B cell (primary cell): ENCODE measurements around the gene TOP2A. TPM values are rescaled to one million over a fixed set of nuclear protein-coding genes. Genes with fewer than 3 reads are reported as not detected.

ENCODE experiments used
- ATAC-seq: fragments of 200-7000 bp; cut with Tn5 transposase; one replicate; pipeline ENCODE4 v1.10.0; 2021; ENCODE audit warnings: low read depth, mild to moderate bottlenecking, moderate number of reproducible peaks, moderate library complexity
- CTCF ChIA-PET: fragments of 350-600 bp; sonication (Branson Sonifier 250); formaldehyde crosslinking; loops from one replicate; lab custom pipeline; 2021; ENCODE audit warnings: antibody characterized with exemption, inconsistent platforms; lab: Charles Lee
- POLR2A ChIA-PET: fragments of 350-600 bp; sonication (Branson Sonifier 250); formaldehyde crosslinking; loops from one replicate; lab custom pipeline; 2021; ENCODE audit warnings: antibody characterized with exemption; lab: Charles Lee
- DNase-seq: peaks from one replicate; pipeline ENCODE4 v3.0.0; 2013
- H2AFZ ChIP-seq: 2 replicates; pipeline ENCODE4 v1.6.1; 2012; ENCODE audit warnings: mild to moderate bottlenecking, low read depth, low read length; ENCODE audit not compliant: insufficient read depth, poor library complexity, severe bottlenecking
- H3K27ac ChIP-seq, 2 donors: 1 replicate in 1 of 2; 2 replicates in 1 of 2; pipeline ENCODE4 v1.5.1; 2012 to 2013; ENCODE audit warnings: low read length in 2 of 2, mild to moderate bottlenecking in 2 of 2, moderate library complexity in 1 of 2
- H3K27me3 ChIP-seq, 4 experiments: fragments of 200-600 bp in 1 of 4; sonication (generic) in 1 of 4; replicated peaks in 1 of 4; 1 replicate in 2 of 4; 2 replicates in 2 of 4; pipeline versions ENCODE4 v1.6.1 to v1.7.0; 2013 to 2016; ENCODE audit warnings: low read length in 3 of 4, mild to moderate bottlenecking in 2 of 4, mixed read lengths in 1 of 4, moderate library complexity in 1 of 4; ENCODE audit not compliant: insufficient read depth in 4 of 4, control insufficient read depth in 3 of 4; ENCODE audit errors: control extremely low read depth in 1 of 4
- H3K36me3 ChIP-seq, 2 experiments: replicated peaks in 1 of 2; 1 replicate in 1 of 2; 2 replicates in 1 of 2; pipeline versions ENCODE4 v1.6.1 to v1.7.1; 2013; ENCODE audit warnings: low read length in 1 of 2; ENCODE audit not compliant: insufficient read depth in 2 of 2, control insufficient read depth in 1 of 2; ENCODE audit errors: control extremely low read depth in 1 of 2, extremely low read depth in 1 of 2
- H3K4me1 ChIP-seq, 2 donors: fragments of 200-600 bp in 1 of 2; sonication (generic) in 1 of 2; 1 replicate in 1 of 2; 2 replicates in 1 of 2; pipeline versions ENCODE4 v1.5.1 to v1.6.1; 2013 to 2017; ENCODE audit warnings: low read length in 2 of 2; ENCODE audit not compliant: control insufficient read depth in 2 of 2, insufficient read depth in 2 of 2
- H3K4me2 ChIP-seq: replicated peaks from 2 replicates; pipeline ENCODE3; 2012; ENCODE audit warnings: mild to moderate bottlenecking, low read depth, low read length; ENCODE audit not compliant: poor library complexity, severe bottlenecking
- H3K4me3 ChIP-seq, 5 experiments: fragments of 200-600 bp in 1 of 5; sonication (generic) in 1 of 5; 1 replicate in 3 of 5; 2 replicates in 2 of 5; pipeline versions ENCODE4 v1.5.1 to v1.7.0; 2011 to 2016; ENCODE audit warnings: low read length in 4 of 5, mild to moderate bottlenecking in 4 of 5, low read depth in 2 of 5, control low read depth in 1 of 5, moderate library complexity in 1 of 5; ENCODE audit not compliant: insufficient read depth in 1 of 5; ENCODE audit errors: control extremely low read depth in 1 of 5, extremely low read depth in 1 of 5
- H3K79me2 ChIP-seq: fragments of 200-600 bp; sonication (generic); one replicate; pipeline ENCODE4 v1.6.0; 2016; ENCODE audit warnings: low read length; ENCODE audit not compliant: control insufficient read depth, insufficient read depth
- H3K9ac ChIP-seq: fragments of 200-600 bp; sonication (generic); 2 replicates; pipeline ENCODE4 v1.6.1; 2017; ENCODE audit warnings: mild to moderate bottlenecking, low read length, moderate library complexity
- H3K9me3 ChIP-seq, 3 donors: one replicate each; pipeline versions ENCODE4 v1.6.1 to v1.7.1; 2013; ENCODE audit warnings: low read length in 2 of 3; ENCODE audit not compliant: control insufficient read depth in 2 of 3, insufficient read depth in 1 of 3; ENCODE audit errors: control extremely low read depth in 1 of 3
- H4K20me1 ChIP-seq: 2 replicates; pipeline ENCODE4 v1.6.0; 2012; ENCODE audit warnings: mild to moderate bottlenecking, low read length; ENCODE audit not compliant: insufficient read depth, control insufficient read depth, poor library complexity, severe bottlenecking
- H3K27ac Mint-ChIP-seq: one replicate; pipeline ENCODE4 v1.8.0; 2021; ENCODE audit warnings: mixed read lengths
- H3K27me3 Mint-ChIP-seq: one replicate; pipeline ENCODE4 v1.8.0; 2021; ENCODE audit warnings: mixed read lengths
- H3K4me1 Mint-ChIP-seq: one replicate; pipeline ENCODE4 v1.8.0; 2021; ENCODE audit warnings: mixed read lengths
- H3K4me3 Mint-ChIP-seq: one replicate; pipeline ENCODE4 v1.8.0; 2021; ENCODE audit warnings: mixed read lengths
- H3K9me3 Mint-ChIP-seq: one replicate; pipeline ENCODE4 v1.8.0; 2022; ENCODE audit warnings: mixed read lengths; ENCODE audit not compliant: insufficient read depth
- CTCF ChIP-seq: fragments of 200-600 bp; IDR thresholded peaks from one replicate; pipeline ENCODE4 v1.8.0; 2022; ENCODE audit warnings: antibody characterized with exemption, mild to moderate bottlenecking
- EZH2 ChIP-seq: IDR thresholded peaks from 2 replicates; pipeline ENCODE4 v1.6.1; 2012; ENCODE audit warnings: borderline replicate concordance, low read depth, mild to moderate bottlenecking, moderate library complexity, low read length; ENCODE audit not compliant: insufficient read depth, poor library complexity, severe bottlenecking
- WGBS: methylation state at CpG from one replicate; pipeline ENCODE4 v1.1.5; 2013; ENCODE audit warnings: missing lambda C conversion rate; ENCODE audit not compliant: insufficient coverage; 5-methylcytosine and 5-hydroxymethylcytosine counted together
- intact Hi-C: fragments of 100-400 bp; cut with micrococcal nuclease; formaldehyde crosslinking; loops from one replicate; pipeline ENCODE4 v1.10.0; 2022
- polyA plus RNA-seq: library from polyadenylated mRNA; depleted of rRNA; stranded (reverse); fragments of >200 nt; gene quantifications from 2 replicates; pipeline ENCODE4 v1.2.3, GENCODE V29; 2012
- total RNA-seq, 2 donors: library from RNA; stranded (reverse); fragments of 120-200 nt in 1 of 2; gene quantifications; 1 replicate in 1 of 2; 2 replicates in 1 of 2; pipeline versions ENCODE4 v1.2.3 to v1.2.4, GENCODE V29; 2013 to 2022

TOP2A gene
- total and polyA plus RNA-seq, 2 donors (not counting 1 experiment from before 2014, with no cell fraction given) = 0.36 to 3.1 TPM

GRCh38 chr17:40425741-40426140 lies 8.0 kb upstream of the TOP2A start:
- H3K9me3 ChIP-seq = no peaks in the 10 kb centered on the region
- ATAC-seq (no peak), DNase-seq (no peak)
- H3K4me1 Mint-ChIP-seq = peaks cover 2% of the 10 kb centered on the region
- no peak overlapping the region for H2AFZ ChIP-seq
- ChIA-PET CTCF (interaction anchor here (1.0 to 1.8 kb wide), 4 partner anchors 14 to 107 kb away, joined by 3 to 5 read pairs (median 4); no protein-coding TSS in a partner anchor), POLR2A (no interaction called here)
- no peak overlapping the region for H3K4me3 Mint-ChIP-seq
- no peaks in the 10 kb centered on the region for H3K27me3 ChIP-seq
- no peak for TF ChIP-seq CTCF
- no peak for TF ChIP-seq EZH2
- H3K27ac ChIP-seq = no peak overlapping the region
- no peaks in the 10 kb centered on the region for H3K4me1 ChIP-seq
- no peaks in the 10 kb centered on the region for H3K79me2 ChIP-seq
- no peaks in the 10 kb centered on the region for H3K27me3 Mint-ChIP-seq
- no peaks in the 10 kb centered on the region for H3K9me3 Mint-ChIP-seq
- H3K36me3 ChIP-seq = no peaks in the 10 kb centered on the region
- no peak overlapping the region for H3K9ac ChIP-seq
- H3K27ac Mint-ChIP-seq = no peak overlapping the region
- H3K4me2 ChIP-seq = no peak overlapping the region
- 53% methylated on average over 4 of the region's 4 CpGs for WGBS
- intact Hi-C loops = no loop called here
- no peaks in the 10 kb centered on the region for H4K20me1 ChIP-seq
- H3K4me3 ChIP-seq = no peak overlapping the region

- H3K27me3 ChIP-seq = no peaks in the 10 kb centered on the region
- H2AFZ ChIP-seq = no peak overlapping the region
- TF ChIP-seq CTCF (no peak), EZH2 (no peak)
- peaks cover 0 to 8% of the 10 kb centered on the region in 2 donors for H3K4me1 ChIP-seq
- no peak for DNase-seq
- ChIA-PET CTCF (interaction anchor here (0.7 to 0.8 kb wide), 3 partner anchors 11 to 110 kb away, joined by 3 to 4 read pairs (median 3); no protein-coding TSS in a partner anchor), POLR2A (interaction anchor here (0.7 kb wide), 1 partner anchor 114 kb away, joined by 5 read pairs; the partner anchor contains the start of gene RARA)
- 88% methylated on average over 2 of the region's 3 CpGs for WGBS
- no peaks in the 10 kb centered on the region for H3K27me3 Mint-ChIP-seq
- no peaks in the 10 kb centered on the region for H3K9me3 Mint-ChIP-seq
- no peaks in the 10 kb centered on the region for H3K79me2 ChIP-seq
- no peak for ATAC-seq
- H3K4me3 ChIP-seq = no peak overlapping the region
- H3K4me3 Mint-ChIP-seq = no peak overlapping the region
- H3K9me3 ChIP-seq = no peaks in the 10 kb centered on the region
- intact Hi-C loops = no loop called here
- H3K4me1 Mint-ChIP-seq = peaks cover 5% of the 10 kb centered on the region
- no peak overlapping the region for H3K9ac ChIP-seq
- H3K4me2 ChIP-seq = no peak overlapping the region
- no peak overlapping the region for H3K27ac Mint-ChIP-seq
- no peaks in the 10 kb centered on the region for H4K20me1 ChIP-seq
- no peaks in the 10 kb centered on the region for H3K36me3 ChIP-seq
- H3K27ac ChIP-seq = no peak overlapping the region
Measured at GRCh38 chr17:40422990-40423633, 5.4 kb upstream of the TOP2A start.
